Activated CD8-positive, alpha-beta memory T cell treated with anti-CD3 and anti-CD28 coated beads for 1 hour (primary cell): ENCODE data around the gene CES2.
"Not testable (repeated sequence)": the region's sequence is repeated elsewhere in the genome, so short reads cannot be mapped to it uniquely, and the experiment has no call there.

ENCODE experiments used
- DNase-seq, 2 donors: peaks; one replicate each; pipeline ENCODE4 v3.0.0-alpha.2; 2020; ENCODE audit warnings: low read depth in 1 of 2; ENCODE audit errors: extremely low read depth in 1 of 2

CES2 gene

GRCh38 chr16:66934138-66934838, 1.0 kb upstream of the CES2 start, which contains the start of gene CIAO2B:
CIAO2B (minus strand) TSS chr16:66934402; CDS start chr16:66934364, 38 bp downstream.
- DNase-seq, result peak; percentile 76 to 83

GRCh38 chr16:66934839-66935313, 440 bp upstream of the CES2 start:
- not testable (repeated sequence) for DNase-seq

- DNase-seq, result no peak
Observed at GRCh38 chr16:66936462-66936861, 1.1 kb downstream of the CES2 start.

GRCh38 chr16:66936889-66937554, 1.7 kb downstream of the CES2 start:
- no peak for DNase-seq

- no peak for DNase-seq
Observed at GRCh38 chr16:66937725-66938337, 2.5 kb downstream of the CES2 start.

GRCh38 chr16:66939366-66939765, 4.0 kb downstream of the CES2 start:
- DNase-seq, result no peak

GRCh38 chr16:66940236-66940635, 4.9 kb downstream of the CES2 start:
- DNase-seq, result no peak

GRCh38 chr16:66942981-66943380, 7.7 kb downstream of the CES2 start:
- DNase-seq, result no peak

GRCh38 chr16:66943426-66944053, 8.2 kb downstream of the CES2 start:
- no peak for DNase-seq

- DNase-seq, result no peak
Observed at GRCh38 chr16:66944054-66944441, 8.7 kb downstream of the CES2 start.

- DNase-seq, result not testable (repeated sequence)
Observed at GRCh38 chr16:66944971-66945370, 9.7 kb downstream of the CES2 start.

GRCh38 chr16:66945939-66946338, 10.6 kb downstream of the CES2 start:
- DNase-seq, result no peak

- no peak for DNase-seq
Observed at GRCh38 chr16:66946541-66946940, 11.2 kb downstream of the CES2 start.

- no peak for DNase-seq
Observed at GRCh38 chr16:66946974-66947301, 11.6 kb downstream of the CES2 start.

- peak; percentile 62 to 70 for DNase-seq
Observed at GRCh38 chr16:66947302-66948065, 12.2 kb downstream of the CES2 start.

- no peak for DNase-seq
Observed at GRCh38 chr16:66948134-66948836, 13.0 kb downstream of the CES2 start.

- no peak for DNase-seq
Observed at GRCh38 chr16:66948837-66949225, 13.5 kb downstream of the CES2 start.

- DNase-seq, result no peak
Observed at GRCh38 chr16:66949472-66949871, 14.2 kb downstream of the CES2 start.

- no peak for DNase-seq
Observed at GRCh38 chr16:66950437-66950836, 15.1 kb downstream of the CES2 start.
